ENCODE measurements around the gene TRIM41.
"Not testable (repeated sequence)": the region's sequence is repeated elsewhere in the genome, so short reads cannot be mapped to it uniquely, and the experiment has no call there.

Gene TRIM41

DNA sequence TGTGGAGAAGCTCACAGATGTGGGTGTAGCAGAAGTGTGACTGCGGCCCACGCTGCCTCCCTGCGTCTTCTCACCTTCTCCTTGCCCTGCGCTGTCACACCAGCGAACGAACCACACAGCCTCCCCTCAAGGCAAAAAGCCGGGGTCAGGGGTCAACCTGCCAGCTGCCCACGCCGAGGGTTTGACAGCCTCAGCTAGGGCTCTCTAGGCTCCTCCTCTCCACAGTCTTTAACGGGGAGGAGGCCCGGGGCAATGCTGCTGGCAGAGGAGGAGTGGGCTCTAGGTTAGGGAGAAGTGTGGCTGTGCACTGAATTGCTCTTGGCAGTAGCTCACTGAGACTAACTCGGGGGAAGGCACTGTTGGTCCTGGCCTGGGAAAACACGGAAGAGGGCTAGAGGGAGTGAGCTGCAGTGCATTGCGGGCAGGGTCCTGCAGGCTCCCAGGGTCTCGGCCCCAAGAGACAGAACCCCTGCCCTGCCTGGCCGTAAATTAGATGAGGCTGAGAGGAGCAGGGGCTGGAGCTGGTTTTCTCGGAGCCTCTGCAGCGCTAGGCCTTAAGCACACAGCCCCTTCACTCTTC lies 42.1 kb downstream of the TRIM41 start:
- no peak for TF ChIP-seq CTCF (IDR thresholded peaks at IDR 0.05; ENCODE audit: poor library complexity, severe bottlenecking)
- no peak overlapping the region for H3K27ac ChIP-seq (ENCODE audit: poor library complexity, severe bottlenecking)
- no peak overlapping the region for H3K4me3 ChIP-seq (ENCODE audit: severe bottlenecking)

DNA sequence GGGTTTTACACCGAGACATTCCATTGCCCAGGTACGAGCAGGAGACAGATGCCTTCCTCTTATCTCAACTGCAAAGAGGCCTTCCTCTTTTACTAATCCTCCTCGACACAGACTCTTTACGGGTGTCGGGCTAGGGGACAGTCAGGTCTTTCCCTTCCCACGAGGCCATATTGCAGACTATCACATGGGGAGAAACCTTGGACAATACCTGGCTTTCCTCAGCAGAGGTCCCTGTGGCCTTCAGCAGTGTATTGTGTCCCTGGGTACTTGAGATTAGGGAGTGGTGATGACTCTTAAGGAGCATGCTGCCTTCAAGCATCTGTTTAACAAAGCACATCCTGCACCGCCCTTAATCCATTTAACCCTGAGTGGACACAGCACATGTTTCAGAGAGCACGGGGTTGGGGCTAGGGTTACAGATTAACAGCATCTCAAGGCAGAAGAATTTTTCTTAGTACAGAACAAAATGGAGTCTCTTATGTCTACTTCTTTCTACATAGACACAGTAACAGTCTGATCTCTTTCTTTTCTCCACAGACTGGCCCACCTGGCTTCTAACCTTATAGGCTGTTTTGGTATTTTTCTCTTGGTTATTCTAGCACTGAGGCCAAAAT lies 44.3 kb downstream of the TRIM41 start:
- peak; percentile 34 for TF ChIP-seq CTCF (IDR thresholded peaks at IDR 0.05; ENCODE audit: poor library complexity, severe bottlenecking)
- ATAC-seq (ENCODE audit: low read depth); H3K27ac ChIP-seq (ENCODE audit: poor library complexity, severe bottlenecking); DNase-seq (ENCODE audit: low spot score); H3K4me1 ChIP-seq (ENCODE audit: insufficient read depth, poor library complexity, severe bottlenecking); H3K4me3 ChIP-seq (ENCODE audit: severe bottlenecking); H3K9me3 ChIP-seq (ENCODE audit: severe bottlenecking); H3K27me3 ChIP-seq (ENCODE audit: insufficient read depth, poor library complexity, severe bottlenecking); H3K36me3 ChIP-seq (ENCODE audit: low read depth): not testable (repeated sequence)

More for the DNA sequence above, 42.1 kb downstream of the TRIM41 start:
- no peak for ATAC-seq (ENCODE audit: low read depth)
- no peak for DNase-seq (ENCODE audit: low spot score)
- no peaks in the 10 kb centered on the region for H3K27me3 ChIP-seq (ENCODE audit: insufficient read depth, poor library complexity, severe bottlenecking)
- H3K4me1 ChIP-seq (ENCODE audit: insufficient read depth, poor library complexity, severe bottlenecking) = no peaks in the 10 kb centered on the region
- peaks cover 8% of the 10 kb centered on the region for H3K36me3 ChIP-seq (ENCODE audit: low read depth)
- no peaks in the 10 kb centered on the region for H3K9me3 ChIP-seq (ENCODE audit: severe bottlenecking)

GRCh38 chr5:181267907-181268306 lies 44.8 kb downstream of the TRIM41 start:
- H3K36me3 ChIP-seq (ENCODE audit: low read depth); DNase-seq (ENCODE audit: low spot score); ATAC-seq (ENCODE audit: low read depth); H3K27me3 ChIP-seq (ENCODE audit: insufficient read depth, poor library complexity, severe bottlenecking); H3K4me3 ChIP-seq (ENCODE audit: severe bottlenecking); H3K27ac ChIP-seq (ENCODE audit: poor library complexity, severe bottlenecking); H3K9me3 ChIP-seq (ENCODE audit: severe bottlenecking); H3K4me1 ChIP-seq (ENCODE audit: insufficient read depth, poor library complexity, severe bottlenecking): not testable (repeated sequence)

GRCh38 chr5:181271081-181271480 lies 48.0 kb downstream of the TRIM41 start:
- ATAC-seq (ENCODE audit: low read depth) = no peak

GRCh38 chr5:181273433-181273744 lies 50.3 kb downstream of the TRIM41 start:
- H3K9me3 ChIP-seq (ENCODE audit: severe bottlenecking); DNase-seq (ENCODE audit: low spot score); H3K36me3 ChIP-seq (ENCODE audit: low read depth); H3K27me3 ChIP-seq (ENCODE audit: insufficient read depth, poor library complexity, severe bottlenecking); H3K4me1 ChIP-seq (ENCODE audit: insufficient read depth, poor library complexity, severe bottlenecking); H3K4me3 ChIP-seq (ENCODE audit: severe bottlenecking); H3K27ac ChIP-seq (ENCODE audit: poor library complexity, severe bottlenecking): not testable (repeated sequence)
- peak; percentile 38 for TF ChIP-seq CTCF (IDR thresholded peaks at IDR 0.05; ENCODE audit: poor library complexity, severe bottlenecking)
- peak; percentile 52; the same call in 1 of the 3 replicates for ATAC-seq (ENCODE audit: low read depth)

More at GRCh38 chr5:181271081-181271480, 48.0 kb downstream of the TRIM41 start:
- no peaks in the 10 kb centered on the region for H3K36me3 ChIP-seq (ENCODE audit: low read depth)
- H3K27me3 ChIP-seq (ENCODE audit: insufficient read depth, poor library complexity, severe bottlenecking) = no peaks in the 10 kb centered on the region
- no peak overlapping the region for H3K4me3 ChIP-seq (ENCODE audit: severe bottlenecking)
- H3K4me1 ChIP-seq (ENCODE audit: insufficient read depth, poor library complexity, severe bottlenecking) = no peaks in the 10 kb centered on the region
- H3K9me3 ChIP-seq (ENCODE audit: severe bottlenecking) = no peaks in the 10 kb centered on the region
- DNase-seq (ENCODE audit: low spot score) = no peak
- TF ChIP-seq CTCF (IDR thresholded peaks at IDR 0.05; ENCODE audit: poor library complexity, severe bottlenecking) = no peak
- H3K27ac ChIP-seq (ENCODE audit: poor library complexity, severe bottlenecking) = no peak overlapping the region

Data from RWPE2 (cell line).